GM12892 (cell line): ENCODE results near the gene SORBS1.

Experiments used
- POLR2A ChIP-seq: IDR thresholded peaks from 2 replicates; pipeline ENCODE4 v1.6.1; 2011; ENCODE audit warnings: low read depth, low read length, control low read depth
- POLR2AphosphoS5 ChIP-seq: IDR thresholded peaks from 2 replicates; pipeline ENCODE4 v1.6.1; 2011; ENCODE audit warnings: low read depth, low read length, control low read depth
- TAF1 ChIP-seq: IDR thresholded peaks from 2 replicates; pipeline ENCODE4 v1.6.1; 2011; ENCODE audit warnings: low read depth, mild to moderate bottlenecking, control low read depth, low read length, borderline replicate concordance

GRCh38 chr10:95391581-95392216 is 169.5 kb downstream of the SORBS1 start:
- no peak for TF ChIP-seq POLR2A
- TF ChIP-seq POLR2AphosphoS5, result no peak
- no peak for TF ChIP-seq TAF1
